ENCODE measurements around the gene GALNT18.

GALNT18 gene

GRCh38 chr11:11239959-11240358 lies 381.8 kb downstream of the GALNT18 start:
- no peak for DNase-seq (ENCODE audit: low read depth)

GRCh38 chr11:11237070-11237832 lies 384.6 kb downstream of the GALNT18 start:
- no peak for DNase-seq (ENCODE audit: low read depth)

GRCh38 chr11:11236498-11237059 lies 385.2 kb downstream of the GALNT18 start:
- DNase-seq (ENCODE audit: low read depth) = no peak

- DNase-seq (ENCODE audit: low read depth) = no peak
These were observed 390.0 kb downstream of the GALNT18 start for GRCh38 chr11:11231763-11232162.

GRCh38 chr11:11230802-11231562 lies 390.8 kb downstream of the GALNT18 start:
- DNase-seq (ENCODE audit: low read depth) = peak; percentile 11

GRCh38 chr11:11230087-11230486 lies 391.7 kb downstream of the GALNT18 start:
- DNase-seq (ENCODE audit: low read depth) = no peak

GRCh38 chr11:11229647-11230046 lies 392.2 kb downstream of the GALNT18 start:
- DNase-seq (ENCODE audit: low read depth) = no peak

GRCh38 chr11:11227296-11228085 lies 394.3 kb downstream of the GALNT18 start:
- DNase-seq (ENCODE audit: low read depth) = no peak
